Ishikawa (cell line): ENCODE results near the gene MNX1.

ENCODE experiments used
- CEBPB ChIP-seq: IDR thresholded peaks from 2 replicates; pipeline ENCODE4 v1.6.1; 2012
- CREB1 ChIP-seq: IDR thresholded peaks from 2 replicates; pipeline ENCODE4 v1.6.1; 2012; ENCODE audit warnings: low read depth
- EP300 ChIP-seq: IDR thresholded peaks from 2 replicates; pipeline ENCODE4 v1.6.1; 2012; ENCODE audit warnings: borderline replicate concordance
- MAX ChIP-seq: IDR thresholded peaks from 2 replicates; pipeline ENCODE4 v1.6.1; 2012
- NFIC ChIP-seq: IDR thresholded peaks from 2 replicates; pipeline ENCODE4 v1.6.1; 2012
- RAD21 ChIP-seq: IDR thresholded peaks from 2 replicates; pipeline ENCODE4 v1.6.1; 2012; ENCODE audit warnings: low read depth
- REST ChIP-seq: IDR thresholded peaks from 2 replicates; pipeline ENCODE4 v1.6.1; 2012; ENCODE audit warnings: low read depth, mild to moderate bottlenecking
- TAF1 ChIP-seq: IDR thresholded peaks from 2 replicates; pipeline ENCODE4 v1.6.1; 2012; ENCODE audit warnings: low read depth, mild to moderate bottlenecking
- YY1 ChIP-seq: IDR thresholded peaks from 2 replicates; pipeline ENCODE4 v1.6.1; 2012; ENCODE audit warnings: low read depth
- ZBTB7A ChIP-seq: IDR thresholded peaks from 2 replicates; pipeline ENCODE4 v1.6.1; 2012; ENCODE audit warnings: low read depth

GRCh38 chr7:156962145-156962544 lies 48.3 kb downstream of the MNX1 start:
- TF ChIP-seq EP300 (no peak), MAX (no peak), REST (no peak), CEBPB (no peak), NFIC (no peak), YY1 (no peak), TAF1 (no peak), ZBTB7A (no peak), RAD21 (no peak), CREB1 (no peak)
